Transverse colon (tissue), 4 donors: ENCODE measurements around the gene PMVK. TPM values are rescaled to one million over a fixed set of nuclear protein-coding genes. Genes with fewer than 3 reads are reported as not detected.
A peak's percentile ranks its signal among the peaks of the same experiment; 100 is the strongest.

ENCODE experiments used
- DNase-seq: peaks from one replicate; pipeline ENCODE4 v3.0.0-alpha.2; 2019
- H3K27ac ChIP-seq, 4 donors: fragments of 200-600 bp; sonication (generic); 2 replicates each; pipeline ENCODE4 v1.5.1; 2016 to 2018; ENCODE audit warnings: inconsistent platforms in 4 of 4
- H3K27me3 ChIP-seq: fragments of 200-600 bp; sonication (generic); 2 replicates; pipeline ENCODE4 v1.5.1; 2017; ENCODE audit warnings: inconsistent platforms
- H3K36me3 ChIP-seq, 4 donors: fragments of 200-600 bp; sonication (generic); 2 replicates each; pipeline ENCODE4 v1.5.1; 2017 to 2019; ENCODE audit warnings: inconsistent platforms in 4 of 4
- H3K4me1 ChIP-seq, 4 donors: fragments of 200-600 bp; sonication (generic); 2 replicates each; pipeline ENCODE4 v1.5.1; 2017 to 2020; ENCODE audit warnings: inconsistent platforms in 4 of 4
- H3K4me3 ChIP-seq, 4 donors: fragments of 200-600 bp; sonication (generic); 1 replicate in 1 of 4; 2 replicates in 3 of 4; pipeline versions ENCODE4 v1.5.1 to v1.6.1; 2017 to 2019; ENCODE audit warnings: inconsistent platforms in 4 of 4
- H3K9me3 ChIP-seq, 2 donors: fragments of 200-600 bp; sonication (generic); 2 replicates each; pipeline ENCODE4 v1.5.1; 2017 to 2019; ENCODE audit warnings: inconsistent platforms in 2 of 2
- EP300 ChIP-seq: sonication (generic); formaldehyde crosslinking; IDR thresholded peaks from one replicate; pipeline ENCODE4 v1.6.1; 2017; ENCODE audit warnings: antibody characterized with exemption, low read depth
- POLR2A ChIP-seq: fragments of 450-650 bp; IDR thresholded peaks from one replicate; pipeline ENCODE4 v1.6.1; 2016; ENCODE audit warnings: antibody characterized with exemption, mild to moderate bottlenecking, moderate library complexity
- POLR2AphosphoS5 ChIP-seq, 3 donors: sonication (generic); formaldehyde crosslinking; IDR thresholded peaks; one replicate each; pipeline ENCODE4 v1.6.1; 2016; ENCODE audit warnings: antibody characterized with exemption in 3 of 3
- WGBS, 2 donors: methylation state at CpG; one replicate each; pipeline ENCODE4 v1.1.5; 2018; ENCODE audit warnings: low coverage in 1 of 2; 5-methylcytosine and 5-hydroxymethylcytosine counted together
- in situ Hi-C, 4 donors: fragments of 200-750 bp; cut with MboI; loops; one replicate each; pipeline versions ENCODE4 v1.15.0 to v1.15.1; 2017; ENCODE audit warnings: low sequenced_read_pairs in 3 of 4, low pct_ligation_motif_present in 1 of 4, low pct_unique_long_range_greater_than_20kb in 1 of 4
- intact Hi-C: fragments of 100-400 bp; cut with DNase I; formaldehyde crosslinking; loops from one replicate; pipeline ENCODE4 v1.15.1; 2023; ENCODE audit warnings: low total_unique reads
- total RNA-seq, 4 donors: library from RNA; depleted of rRNA; stranded (reverse); fragments of >200 nt; gene quantifications; one replicate each; pipeline ENCODE4 v1.1.0, GENCODE V29; 2016
- TF ChIP-seq, protein P1 (sequence below), 5 experiments: fragments of 200-600 bp in 3 of 5; fragments of 450-650 bp in 2 of 5; sonication (generic) in 3 of 5; IDR thresholded peaks; 1 replicate in 2 of 5; 2 replicates in 3 of 5; pipeline ENCODE4 v1.5.1; 2016 to 2017; ENCODE audit warnings: antibody characterized with exemption in 5 of 5, inconsistent platforms in 3 of 5, mild to moderate bottlenecking in 2 of 5, moderate library complexity in 1 of 5

The PMVK gene
- total RNA-seq, 4 donors from 2014 or later, result 6.0 to 19.9 (median 13.1) TPM

DNA sequence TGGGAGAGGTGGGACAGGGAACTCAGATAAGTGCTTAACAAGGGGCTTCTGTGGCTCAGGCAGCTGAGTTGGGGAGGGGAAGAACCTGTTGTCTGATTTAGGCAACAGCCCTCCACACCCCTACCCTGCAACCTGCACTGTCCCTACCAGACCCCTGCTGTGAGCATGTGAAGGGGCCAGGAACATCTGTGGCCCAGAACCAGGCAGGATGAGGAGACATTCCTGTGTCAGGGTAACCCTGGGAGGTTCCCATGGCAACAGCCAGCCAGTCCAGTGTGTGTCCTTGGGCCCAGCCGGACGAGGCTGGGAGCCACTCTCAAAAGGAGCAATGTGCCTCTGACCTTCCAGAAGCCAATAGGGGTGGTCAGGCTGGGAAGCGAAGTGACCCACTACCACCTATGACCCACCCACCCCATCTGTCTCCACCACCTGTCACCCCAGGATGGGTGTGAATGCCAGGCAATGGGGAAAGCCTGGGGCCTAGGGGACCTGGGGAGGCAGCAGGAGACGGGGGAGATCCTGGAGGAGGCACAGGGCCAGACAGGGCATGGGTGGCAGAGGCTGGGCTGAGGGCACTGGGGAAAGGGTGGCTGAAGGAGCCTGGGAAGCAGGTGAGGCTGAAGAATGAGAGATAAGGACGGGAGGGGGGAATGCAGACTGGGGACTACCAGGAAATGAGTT lies 5.0 kb upstream of the PMVK start:
- in situ Hi-C loops (no loop called here), intact Hi-C loops (no loop called here)
- Histone ChIP-seq H3K27ac (peak overlapping the region in 3 of 4 donors; percentile 52 to 64 (median 62)), H3K4me1 (peaks cover 19 to 50% (median 33%) of the 10 kb centered on the region in 4 donors), H3K36me3 (no peaks in the 10 kb centered on the region), H3K27me3 (no peaks in the 10 kb centered on the region), H3K9me3 (no peaks in the 10 kb centered on the region), H3K4me3 (no peak overlapping the region)
- 50 to 64% methylated on average over 1 to 5 of the region's 5 CpGs for WGBS, 2 donors
- DNase-seq, result no peak
- no peak for TF ChIP-seq POLR2A
- no peak for TF ChIP-seq EP300
- TF ChIP-seq, protein P1, sequence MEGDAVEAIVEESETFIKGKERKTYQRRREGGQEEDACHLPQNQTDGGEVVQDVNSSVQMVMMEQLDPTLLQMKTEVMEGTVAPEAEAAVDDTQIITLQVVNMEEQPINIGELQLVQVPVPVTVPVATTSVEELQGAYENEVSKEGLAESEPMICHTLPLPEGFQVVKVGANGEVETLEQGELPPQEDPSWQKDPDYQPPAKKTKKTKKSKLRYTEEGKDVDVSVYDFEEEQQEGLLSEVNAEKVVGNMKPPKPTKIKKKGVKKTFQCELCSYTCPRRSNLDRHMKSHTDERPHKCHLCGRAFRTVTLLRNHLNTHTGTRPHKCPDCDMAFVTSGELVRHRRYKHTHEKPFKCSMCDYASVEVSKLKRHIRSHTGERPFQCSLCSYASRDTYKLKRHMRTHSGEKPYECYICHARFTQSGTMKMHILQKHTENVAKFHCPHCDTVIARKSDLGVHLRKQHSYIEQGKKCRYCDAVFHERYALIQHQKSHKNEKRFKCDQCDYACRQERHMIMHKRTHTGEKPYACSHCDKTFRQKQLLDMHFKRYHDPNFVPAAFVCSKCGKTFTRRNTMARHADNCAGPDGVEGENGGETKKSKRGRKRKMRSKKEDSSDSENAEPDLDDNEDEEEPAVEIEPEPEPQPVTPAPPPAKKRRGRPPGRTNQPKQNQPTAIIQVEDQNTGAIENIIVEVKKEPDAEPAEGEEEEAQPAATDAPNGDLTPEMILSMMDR (IDR thresholded peaks at IDR 0.05), result no peak
- TF ChIP-seq POLR2AphosphoS5 (IDR thresholded peaks at IDR 0.05), result no peak

DNA sequence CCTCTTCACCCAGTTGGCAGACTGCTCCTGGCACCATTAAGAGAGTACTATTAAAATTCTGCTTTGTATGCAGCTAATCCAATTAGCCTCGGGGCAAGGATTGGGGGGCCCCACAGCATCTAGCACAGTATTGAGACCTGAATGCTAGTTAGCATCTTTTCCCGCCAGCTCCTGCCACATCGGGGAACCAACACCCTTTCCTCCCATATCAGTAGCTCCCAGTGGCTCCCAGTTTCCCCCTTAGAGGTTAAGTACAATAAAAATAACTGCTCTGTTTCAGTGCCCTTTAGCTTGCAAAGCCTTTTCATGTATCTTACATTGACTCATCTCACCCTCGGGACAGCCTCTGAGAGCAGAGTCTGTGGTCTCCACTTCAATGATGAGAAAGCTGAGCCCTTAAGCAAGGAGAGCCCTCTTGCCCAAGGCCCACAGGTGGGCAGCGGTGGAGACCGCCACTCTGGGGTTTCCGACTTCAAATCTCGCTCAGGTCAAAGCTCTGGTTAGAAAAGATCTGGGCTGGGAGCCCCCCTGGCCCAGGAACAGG lies 4.2 kb upstream of the PMVK start:
- H3K4me3 ChIP-seq, result no peak overlapping the region
- H3K27ac ChIP-seq, result no peak overlapping the region
- WGBS, 2 donors, result 68 to 76% methylated on average over 7 to 8 of the region's 8 CpGs
- no peak for DNase-seq
- H3K27me3 ChIP-seq, result no peaks in the 10 kb centered on the region
- peaks cover 19 to 55% (median 38%) of the 10 kb centered on the region in 4 donors for H3K4me1 ChIP-seq
- in situ Hi-C loops (no loop called here), intact Hi-C loops (no loop called here)
- H3K9me3 ChIP-seq, result no peaks in the 10 kb centered on the region
- TF ChIP-seq POLR2A (no peak), POLR2AphosphoS5 (IDR thresholded peaks at IDR 0.05) (no peak), EP300 (no peak)
- TF ChIP-seq, protein P1 (IDR thresholded peaks at IDR 0.05), result no peak
- H3K36me3 ChIP-seq, result no peaks in the 10 kb centered on the region

DNA sequence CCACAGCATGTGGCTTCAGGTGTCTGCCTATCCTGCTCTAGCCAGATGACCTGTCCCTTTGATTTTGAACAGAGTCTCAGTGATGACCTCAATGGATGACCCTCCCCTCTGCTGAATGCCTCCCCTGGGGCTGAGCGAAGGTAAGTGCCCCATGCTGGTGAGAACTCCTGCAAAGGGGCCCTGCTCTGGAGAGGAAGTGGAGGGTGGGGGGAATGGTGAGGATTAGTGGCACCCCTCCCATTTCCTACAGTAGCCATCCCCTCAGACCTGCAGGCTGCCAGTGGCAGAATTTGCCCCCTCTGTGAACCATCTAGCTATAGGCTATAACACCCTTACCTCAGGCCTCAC lies 3.7 kb upstream of the PMVK start:
- TF ChIP-seq EP300 (no peak), POLR2AphosphoS5 (IDR thresholded peaks at IDR 0.05) (no peak), POLR2A (no peak)
- TF ChIP-seq, protein P1 (IDR thresholded peaks at IDR 0.05), result no peak
- H3K9me3 ChIP-seq, result no peaks in the 10 kb centered on the region
- no peaks in the 10 kb centered on the region for H3K36me3 ChIP-seq
- H3K4me3 ChIP-seq, result no peak overlapping the region
- H3K27me3 ChIP-seq, result no peaks in the 10 kb centered on the region
- intact Hi-C loops, result no loop called here
- in situ Hi-C loops, result no loop called here
- no peak overlapping the region for H3K27ac ChIP-seq
- DNase-seq, result no peak
- 92% methylated on average over 1 of the region's 1 CpG; no CpG with 5 or more reads in 1 of the 2 donors for WGBS, 2 donors
- peaks cover 19 to 61% (median 41%) of the 10 kb centered on the region in 4 donors for H3K4me1 ChIP-seq

DNA sequence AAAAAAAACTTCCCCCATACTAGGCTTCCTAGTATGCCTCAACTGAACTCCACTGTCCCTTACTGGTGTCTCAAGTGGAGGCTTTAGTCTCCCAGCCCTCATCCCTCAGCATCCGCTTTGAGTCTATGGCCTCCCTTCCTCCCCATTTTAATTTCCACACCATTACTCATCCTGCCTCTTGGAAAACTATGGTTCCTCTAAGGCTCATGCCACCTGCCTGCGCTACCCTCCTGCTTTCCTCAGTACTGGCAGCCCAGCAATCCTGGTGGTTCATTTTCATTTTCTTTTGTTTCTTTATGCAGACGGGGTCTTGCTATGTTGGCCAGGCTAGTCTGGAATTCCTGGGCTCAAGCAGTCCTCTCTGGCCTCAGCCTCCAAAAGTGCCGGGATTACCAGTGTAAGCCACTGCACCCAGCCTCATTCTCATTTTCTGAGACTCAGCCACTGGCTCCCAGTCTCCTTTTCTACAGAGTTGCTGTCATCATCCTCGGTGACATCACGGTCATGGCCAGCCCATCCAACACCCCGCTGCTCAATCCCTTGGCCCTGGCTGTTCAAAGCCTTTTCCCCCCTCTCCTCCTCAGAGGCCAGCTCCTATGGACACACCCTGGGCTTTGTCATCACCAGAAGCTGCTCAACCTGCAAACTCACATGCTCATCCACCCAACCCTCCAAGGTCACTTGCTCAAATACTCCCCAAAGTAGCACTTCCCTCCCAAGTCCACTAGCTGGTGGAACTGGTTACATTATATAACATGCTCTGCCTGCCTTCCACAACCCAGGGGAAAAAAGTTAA lies 2.3 kb upstream of the PMVK start:
- intact Hi-C loops (no loop called here), in situ Hi-C loops (no loop called here)
- no peaks in the 10 kb centered on the region for H3K27me3 ChIP-seq
- no peak for TF ChIP-seq POLR2A
- TF ChIP-seq EP300, result no peak
- TF ChIP-seq, protein P1 (IDR thresholded peaks at IDR 0.05), result no peak
- TF ChIP-seq POLR2AphosphoS5 (IDR thresholded peaks at IDR 0.05), result no peak
- H3K4me1 ChIP-seq, result peaks cover 16 to 47% (median 34%) of the 10 kb centered on the region in 4 donors
- no peaks in the 10 kb centered on the region for H3K36me3 ChIP-seq
- H3K27ac ChIP-seq, result peak overlapping the region; percentile 92 to 97 (median 96)
- DNase-seq, result no peak
- no peaks in the 10 kb centered on the region for H3K9me3 ChIP-seq
- WGBS, 2 donors, result 93 to 94% methylated on average over 6 to 7 of the region's 7 CpGs
- no peak overlapping the region for H3K4me3 ChIP-seq
